ENCODE data around the gene PDE8B. TPM values are rescaled to one million over a fixed set of nuclear protein-coding genes. Genes with fewer than 3 reads are reported as not detected.

PDE8B gene
- total RNA-seq, 1 donor from 2014 or later, result 0.62 TPM

DNA sequence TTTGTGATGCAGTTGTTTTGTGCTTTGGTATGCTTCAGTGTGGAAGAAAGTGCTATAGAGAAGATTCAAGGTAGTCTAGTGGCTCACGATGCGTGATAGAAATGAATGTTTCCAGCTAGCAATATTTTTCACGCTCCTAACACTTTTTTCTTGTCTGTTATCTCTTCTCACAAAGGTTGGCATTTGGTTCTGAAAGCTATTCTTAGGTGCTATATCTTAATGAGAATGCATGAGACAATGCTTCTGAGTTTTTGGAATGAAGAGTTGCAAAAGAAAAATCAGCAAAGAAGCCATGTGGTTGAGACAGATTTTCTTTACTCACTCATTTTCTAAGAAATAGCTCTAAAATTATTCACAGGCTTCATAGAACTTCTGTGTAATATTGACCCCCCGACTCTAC is 122.6 kb downstream of the PDE8B start:
- DNase-seq, result no peak
- intact Hi-C loops (cut with DNase I), result no loop called here

DNA sequence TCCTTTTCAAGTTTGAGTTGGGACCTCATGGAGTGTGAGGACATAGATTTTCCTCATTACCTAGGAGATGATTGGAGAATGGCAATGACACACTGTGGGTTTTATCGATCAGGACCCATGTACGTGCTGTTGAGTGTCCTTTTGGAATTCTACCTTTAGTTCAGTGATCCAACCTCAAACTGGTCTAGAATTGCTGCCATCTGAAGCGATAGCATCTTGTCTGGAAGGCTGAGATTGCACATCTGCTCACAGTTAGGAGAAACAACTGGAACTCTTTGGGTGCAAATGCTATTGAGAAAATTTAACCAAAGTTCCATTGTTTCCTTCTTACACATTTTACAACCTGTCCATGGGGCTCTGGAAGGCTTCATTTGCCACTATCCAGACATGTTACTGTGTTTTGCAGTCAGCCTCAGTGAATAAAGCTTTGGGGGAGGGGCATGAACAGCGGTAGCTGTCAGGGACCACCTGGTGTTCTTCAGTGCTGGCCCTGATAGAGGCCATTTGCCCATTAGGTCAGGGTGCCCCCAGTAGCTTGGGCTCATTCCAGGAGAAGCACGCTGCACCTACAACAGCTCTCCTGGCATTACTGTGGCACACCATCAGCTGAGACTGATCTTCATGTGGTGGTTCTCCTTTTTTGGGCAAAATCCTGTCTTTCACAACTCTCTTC is 123.1 kb downstream of the PDE8B start:
- intact Hi-C loops (cut with DNase I), result no loop called here
- DNase-seq, result no peak
- ATAC-seq (ENCODE audit: poor library complexity), result no peak

More for the DNA sequence above, 122.6 kb downstream of the PDE8B start:
- no peak for ATAC-seq (ENCODE audit: poor library complexity)

DNA sequence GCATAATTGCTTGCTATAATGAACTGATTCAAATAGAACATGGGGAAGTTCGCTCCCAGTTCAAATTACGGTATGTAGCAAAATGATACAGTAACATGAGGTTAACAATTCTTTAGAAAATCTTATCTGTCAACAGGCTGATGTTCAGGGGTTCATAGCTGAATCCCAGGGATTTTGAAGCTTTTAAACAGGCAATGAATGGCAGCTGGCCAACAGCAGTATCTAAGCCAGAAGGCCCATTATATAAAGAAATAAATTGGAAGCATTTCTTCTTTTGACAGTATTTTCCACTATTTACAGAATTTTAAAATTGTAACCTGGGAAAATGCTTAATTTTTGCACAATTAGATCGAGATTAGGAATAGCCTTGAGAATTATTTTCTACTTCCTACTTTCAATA is 126.8 kb downstream of the PDE8B start:
- intact Hi-C loops (cut with DNase I), result no loop called here
- DNase-seq, result no peak
- no peak for ATAC-seq (ENCODE audit: poor library complexity)

DNA sequence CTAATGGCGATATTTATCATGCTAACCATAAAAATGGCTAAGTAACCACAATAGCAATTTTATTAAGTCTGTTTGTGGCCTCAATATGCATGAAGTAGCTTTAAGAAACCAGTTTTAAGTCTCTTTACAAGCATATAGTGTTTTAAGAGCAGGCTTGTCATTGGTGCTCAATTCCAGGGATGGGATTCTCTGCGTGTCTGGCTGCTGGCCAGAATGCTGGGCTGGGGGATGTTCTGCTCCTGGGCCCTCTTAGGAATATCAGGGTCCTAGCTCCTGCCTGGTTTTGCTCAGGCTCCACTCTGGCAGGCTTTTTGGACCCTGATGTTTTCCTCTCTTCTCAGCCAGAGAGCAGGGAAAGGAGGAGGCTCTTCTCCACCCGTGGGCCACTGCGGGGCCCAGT is 127.2 kb downstream of the PDE8B start:
- no peak for ATAC-seq (ENCODE audit: poor library complexity)
- intact Hi-C loops (cut with DNase I), result no loop called here

DNA sequence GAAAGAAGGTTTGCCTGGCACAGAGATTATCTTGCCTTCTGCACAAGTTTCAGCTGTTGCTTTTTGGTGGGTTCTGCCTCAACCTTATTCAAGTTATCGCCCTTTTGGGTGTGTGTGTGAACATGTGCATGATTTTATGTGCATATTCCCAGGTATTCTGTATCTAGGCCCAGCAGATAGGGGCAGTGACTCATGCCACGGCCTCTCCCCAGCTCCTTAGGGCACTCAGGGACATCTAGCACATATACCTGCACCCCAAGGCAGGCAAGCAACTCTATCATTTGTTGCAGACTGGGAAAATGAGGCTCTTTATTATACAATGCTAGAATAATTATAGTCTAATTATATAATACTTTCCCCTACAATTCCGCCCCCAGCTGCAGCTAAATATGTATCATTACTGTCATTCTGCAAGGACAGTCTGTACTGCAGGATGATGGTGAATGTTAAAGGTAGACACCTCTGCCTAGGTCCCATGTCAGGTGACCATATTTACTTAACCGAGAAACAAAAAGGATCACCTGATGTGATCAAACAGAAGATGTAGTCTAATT is 128.9 kb downstream of the PDE8B start:
- intact Hi-C loops (cut with DNase I), result no loop called here
- no peak for ATAC-seq (ENCODE audit: poor library complexity)
- no peak for DNase-seq

More for the DNA sequence above, 127.2 kb downstream of the PDE8B start:
- no peak for DNase-seq

DNA sequence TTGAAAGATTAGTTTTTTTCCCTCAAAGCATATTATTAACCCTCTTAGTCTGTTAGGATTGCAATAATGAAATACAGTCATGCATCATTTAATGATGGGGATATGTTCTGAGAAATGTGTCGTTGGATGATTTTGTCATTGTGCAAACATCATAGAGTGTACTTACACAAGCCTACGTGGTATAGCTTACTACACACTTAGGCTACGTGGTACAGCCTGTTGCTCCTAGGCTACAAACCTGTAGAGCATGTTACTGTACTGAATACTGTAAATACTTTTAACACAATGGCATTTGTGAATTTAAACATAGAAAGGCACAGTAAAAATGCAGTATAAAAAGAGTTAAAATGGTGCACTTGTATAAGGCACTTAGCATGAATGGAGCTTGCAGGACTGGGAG is 132.7 kb downstream of the PDE8B start:
- ATAC-seq (ENCODE audit: poor library complexity) (no peak), DNase-seq (no peak)
- intact Hi-C loops (cut with DNase I), result no loop called here

DNA sequence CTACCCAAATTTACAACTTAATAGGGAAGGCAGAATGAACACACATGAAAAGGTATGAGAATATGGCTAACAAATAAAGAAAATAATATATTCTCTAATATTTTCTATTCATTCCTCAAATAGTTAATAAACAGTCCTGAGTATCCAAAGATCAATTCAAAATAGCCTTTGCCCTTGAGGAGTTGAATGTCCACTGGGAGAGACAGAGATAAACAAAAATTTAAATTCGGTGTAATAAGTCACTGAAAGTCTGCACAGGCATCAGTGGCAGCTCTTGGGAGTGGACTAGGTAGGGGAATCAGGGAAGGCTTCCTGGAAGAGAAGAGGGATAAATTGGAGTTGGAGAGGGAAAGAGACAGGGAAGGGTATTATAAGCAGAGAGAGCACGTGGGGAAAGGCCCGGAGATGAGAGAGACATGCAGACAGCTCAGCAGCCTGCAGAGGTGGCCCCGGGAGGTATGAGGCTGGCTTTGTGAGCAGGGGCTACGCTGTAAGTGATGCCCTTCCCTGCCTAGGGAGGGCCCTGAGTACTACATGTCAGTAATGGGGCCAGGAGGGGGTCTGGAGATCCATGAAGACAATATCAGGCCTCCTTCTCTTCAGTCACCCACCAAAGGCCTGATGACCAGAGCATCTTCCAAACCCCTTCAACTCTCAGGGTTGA is 137.1 kb downstream of the PDE8B start:
- DNase-seq (no peak), ATAC-seq (ENCODE audit: poor library complexity) (no peak)
- intact Hi-C loops (cut with DNase I), result no loop called here

DNA sequence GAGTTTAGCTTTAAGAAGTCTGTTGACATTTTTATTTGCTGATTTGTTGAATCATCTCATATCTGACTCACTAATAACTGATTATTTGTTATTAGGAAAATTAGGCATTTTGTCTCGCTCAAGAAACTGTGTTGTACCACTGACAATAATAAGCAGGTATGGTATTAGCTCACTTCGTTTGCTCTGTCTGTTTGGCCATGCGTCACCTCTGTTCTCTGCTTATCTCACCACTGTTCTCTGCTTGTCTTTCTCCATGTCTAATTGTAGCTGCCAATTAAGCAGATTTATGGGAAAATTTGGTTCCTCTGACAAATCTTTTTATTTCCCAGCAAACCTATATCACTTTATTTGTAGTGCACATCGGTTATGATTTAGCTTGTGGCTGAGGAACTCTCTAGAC is 142.8 kb downstream of the PDE8B start:
- intact Hi-C loops (cut with DNase I), result no loop called here
- no peak for DNase-seq
- ATAC-seq (ENCODE audit: poor library complexity), result no peak

DNA sequence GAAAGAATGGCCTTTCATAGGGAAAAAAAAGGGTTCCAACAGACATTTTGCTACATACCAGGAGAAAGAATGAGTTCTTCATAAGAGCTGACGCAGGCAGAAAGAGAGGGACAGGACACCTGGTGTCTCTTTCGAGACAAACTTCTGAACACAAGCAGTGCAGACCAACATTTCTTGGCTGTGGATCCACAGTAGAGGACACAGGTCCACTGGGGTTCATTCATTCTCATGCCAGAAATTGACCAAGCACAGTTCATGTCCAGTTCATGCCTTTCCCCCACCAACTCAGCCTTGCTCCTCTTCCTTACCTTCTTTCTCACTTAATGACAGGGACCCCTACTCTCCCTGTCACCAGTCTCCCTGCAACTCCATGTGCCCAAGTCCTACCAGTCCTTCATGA is 144.0 kb downstream of the PDE8B start:
- ATAC-seq (ENCODE audit: poor library complexity) (no peak), DNase-seq (no peak)
- intact Hi-C loops (cut with DNase I), result no loop called here

DNA sequence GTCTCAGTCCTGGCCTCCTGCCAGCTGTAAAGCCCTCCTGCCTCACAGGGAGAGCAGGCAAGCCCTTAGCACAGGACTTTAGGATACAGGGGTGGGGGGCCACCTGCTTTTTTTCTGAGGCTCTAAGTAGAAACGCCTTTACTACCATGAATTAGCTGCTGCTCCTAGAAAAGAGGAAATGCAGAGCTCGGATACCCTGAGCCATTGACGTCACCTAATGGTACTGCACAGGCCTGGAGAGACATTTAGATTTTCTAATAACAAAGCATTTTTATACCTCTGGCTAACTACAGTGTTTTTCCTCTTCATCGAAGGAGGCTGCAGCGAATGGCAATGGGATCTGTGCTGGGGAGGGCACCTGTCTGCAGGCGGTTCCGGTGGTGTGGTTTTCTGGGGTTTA is 144.6 kb downstream of the PDE8B start:
- intact Hi-C loops (cut with DNase I), result no loop called here
- ATAC-seq (ENCODE audit: poor library complexity) (no peak), DNase-seq (no peak)

DNA sequence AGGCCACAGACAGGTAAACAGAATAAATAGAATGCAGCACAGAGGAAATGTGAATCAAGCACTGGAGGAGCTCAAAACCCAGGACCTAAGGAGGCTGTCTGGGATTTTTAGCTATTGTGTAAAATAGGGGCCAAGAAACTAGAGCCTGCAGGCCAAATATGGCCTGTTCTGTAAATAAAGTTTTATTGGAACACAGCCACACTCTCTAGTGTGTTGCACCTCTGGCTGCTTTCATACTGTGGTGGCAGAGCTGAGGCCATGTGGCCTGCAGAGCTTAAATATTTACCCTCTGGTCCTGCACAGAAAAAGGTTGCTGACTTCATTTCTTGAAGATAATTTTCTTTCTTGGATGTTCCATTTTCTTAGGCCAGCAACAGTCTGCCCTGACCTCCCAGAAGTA is 145.3 kb downstream of the PDE8B start:
- intact Hi-C loops (cut with DNase I), result no loop called here
- ATAC-seq (ENCODE audit: poor library complexity), result no peak
- DNase-seq, result no peak

DNA sequence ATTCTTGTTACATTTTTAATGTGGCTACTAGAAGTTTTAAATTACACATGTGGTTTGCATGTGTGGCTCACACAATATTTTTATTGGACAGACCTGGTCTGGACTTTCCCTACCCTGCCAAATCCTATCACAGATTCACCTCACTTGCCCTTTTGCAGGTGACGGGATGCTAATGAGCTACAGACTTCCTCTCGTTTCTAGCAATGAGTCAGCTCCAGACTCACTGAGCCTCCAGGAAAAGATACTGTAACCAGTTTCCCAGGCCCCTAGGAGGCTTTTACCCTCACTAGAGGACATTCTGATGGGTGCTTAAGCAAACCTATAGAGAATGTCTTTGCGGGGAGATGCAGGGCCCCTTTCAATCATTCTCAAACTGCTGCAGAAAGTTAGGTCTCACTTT is 146.3 kb downstream of the PDE8B start:
- ATAC-seq (ENCODE audit: poor library complexity) (no peak), DNase-seq (no peak)
- intact Hi-C loops (cut with DNase I), result no loop called here

DNA sequence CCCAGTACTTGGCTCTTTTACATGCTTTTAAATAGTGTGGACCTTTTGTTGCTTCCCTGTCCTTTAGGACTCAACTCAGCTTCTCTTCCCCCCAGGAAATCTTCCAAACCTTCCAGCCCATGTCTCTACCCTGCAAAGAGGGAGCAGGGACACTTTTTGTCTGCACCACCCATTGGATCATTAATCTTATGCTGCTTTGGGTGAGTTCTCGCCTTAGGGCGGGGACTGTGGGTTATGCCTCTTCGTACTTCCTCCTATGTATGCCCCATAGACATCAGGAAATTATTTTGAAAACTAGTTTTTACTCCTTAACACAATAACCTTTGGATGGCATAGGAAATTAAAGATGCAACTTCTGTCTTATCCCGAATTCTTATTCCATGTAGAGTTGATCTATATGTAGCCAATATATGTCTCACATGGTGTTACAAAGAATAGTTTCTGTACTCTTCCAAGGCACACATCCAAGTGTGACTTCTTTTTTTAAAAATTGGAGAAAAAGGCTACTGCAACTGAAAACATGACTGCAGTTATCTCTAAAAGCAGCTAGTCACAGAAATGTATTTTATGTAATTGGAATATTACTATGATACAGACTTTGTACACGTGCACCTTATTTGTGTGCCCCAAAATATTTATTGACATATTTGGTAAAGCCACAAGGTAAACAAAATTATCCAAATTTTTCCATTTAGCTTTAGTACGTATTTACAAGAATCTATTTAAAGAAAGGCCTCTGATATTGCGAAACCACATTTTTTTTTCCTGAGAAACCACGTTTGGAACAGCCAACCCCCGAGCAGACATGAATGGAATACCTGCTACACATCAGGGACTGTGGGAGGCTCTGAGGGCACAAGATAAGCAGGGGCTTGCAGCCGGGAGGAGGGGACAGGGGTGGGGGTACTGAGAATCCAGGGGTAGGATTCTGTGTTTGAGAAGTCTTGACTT is 148.1 kb downstream of the PDE8B start:
- intact Hi-C loops (cut with DNase I), result no loop called here
- ATAC-seq (ENCODE audit: poor library complexity) (no peak), DNase-seq (no peak)

DNA sequence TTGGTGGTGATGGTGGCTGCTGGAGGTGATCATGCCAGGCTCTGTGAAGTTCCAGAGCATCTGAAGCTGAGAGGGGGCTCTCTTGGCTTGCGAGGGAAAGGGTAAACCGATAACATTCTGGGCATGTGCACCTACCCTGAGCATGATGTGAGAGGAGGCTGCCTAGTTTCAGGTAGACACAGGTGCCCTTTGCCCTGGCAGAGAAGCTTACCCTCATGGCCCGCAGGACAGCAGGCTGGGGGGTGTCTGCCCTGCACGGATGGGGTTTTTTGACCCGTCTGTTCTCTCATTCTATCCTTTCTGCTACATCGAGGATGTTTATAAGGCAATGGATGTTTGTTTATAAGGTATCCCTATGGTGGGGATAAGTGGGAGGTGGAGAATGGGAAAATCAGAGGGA is 148.8 kb downstream of the PDE8B start:
- intact Hi-C loops (cut with DNase I), result no loop called here
- DNase-seq (no peak), ATAC-seq (ENCODE audit: poor library complexity) (no peak)

DNA sequence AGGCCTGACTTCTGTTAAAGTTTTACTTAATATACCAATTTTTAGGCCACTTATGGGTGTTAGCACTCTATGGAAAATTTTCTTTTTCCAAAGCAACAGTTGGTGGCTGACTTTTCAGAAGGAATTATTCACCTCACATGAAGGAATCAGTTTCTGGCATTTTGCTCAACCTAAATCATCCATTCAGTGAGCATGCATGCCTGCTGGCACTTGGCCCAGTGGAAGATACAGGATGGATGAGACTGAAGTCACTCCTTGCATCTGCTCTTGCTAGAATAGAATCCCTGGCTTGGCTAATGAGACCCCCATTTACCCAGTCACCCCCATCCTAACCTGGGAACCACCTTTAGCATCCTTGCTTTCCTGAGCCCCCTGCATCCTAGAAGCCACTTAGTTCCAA is 149.9 kb downstream of the PDE8B start:
- ATAC-seq (ENCODE audit: poor library complexity) (no peak), DNase-seq (no peak)
- intact Hi-C loops (cut with DNase I), result no loop called here

DNA sequence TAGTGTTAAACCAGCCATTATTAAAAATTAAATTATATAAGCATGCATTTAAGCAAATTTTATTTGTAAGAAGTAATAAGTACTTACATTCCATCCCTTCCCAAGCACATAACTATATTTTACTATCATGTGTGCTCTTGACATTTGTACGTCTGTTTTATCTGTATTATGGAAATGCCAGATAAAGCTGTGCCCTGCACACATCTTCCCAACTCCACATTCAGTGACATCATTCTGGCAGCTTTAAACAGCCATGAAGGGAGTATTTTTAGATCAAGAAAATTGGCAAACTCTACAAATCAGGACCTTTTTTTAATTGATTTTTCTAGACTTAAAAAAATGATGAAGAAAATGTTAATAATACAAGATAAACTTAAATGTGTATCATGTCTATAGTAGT is 150.5 kb downstream of the PDE8B start:
- DNase-seq (no peak), ATAC-seq (ENCODE audit: poor library complexity) (no peak)
- intact Hi-C loops (cut with DNase I), result no loop called here

DNA sequence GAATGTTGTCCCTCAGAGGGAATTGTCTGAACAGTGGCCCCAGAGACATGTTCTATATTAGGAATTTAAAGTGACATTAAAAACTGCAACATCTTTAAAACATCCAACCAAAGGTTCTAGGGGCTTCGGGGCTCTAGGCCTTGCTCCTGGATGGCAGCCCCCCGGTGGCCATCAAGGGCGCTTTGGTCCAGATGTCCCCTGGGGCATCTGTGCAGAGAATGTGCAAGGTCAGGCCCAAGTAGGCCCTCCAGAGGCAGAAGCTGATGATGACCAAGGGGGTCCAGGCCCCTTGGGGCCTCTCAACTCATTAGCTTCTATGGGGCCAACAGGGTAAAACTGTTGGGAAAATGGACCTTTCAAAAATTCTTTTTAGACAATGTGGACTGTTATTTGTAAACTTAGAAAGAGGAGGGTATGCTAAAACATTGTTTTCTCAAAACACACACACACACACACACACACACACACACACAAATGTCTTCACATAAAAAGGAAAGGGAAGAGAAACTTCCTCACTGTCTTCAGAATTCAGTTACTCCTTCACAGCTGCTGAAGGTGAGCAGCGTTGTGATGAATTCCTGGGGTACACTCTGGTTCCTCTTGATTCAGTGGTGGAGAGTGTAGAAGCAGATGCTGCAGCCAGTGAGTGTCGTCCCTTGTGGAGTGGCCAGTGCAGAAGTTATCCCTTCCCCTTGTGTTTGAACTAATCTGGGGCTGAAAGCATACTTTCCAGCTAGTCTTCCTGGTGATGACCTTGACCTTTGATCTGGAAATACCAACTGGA is 156.4 kb downstream of the PDE8B start:
- DNase-seq, result no peak
- no peak for ATAC-seq (ENCODE audit: poor library complexity)
- intact Hi-C loops (cut with DNase I), result no loop called here

DNA sequence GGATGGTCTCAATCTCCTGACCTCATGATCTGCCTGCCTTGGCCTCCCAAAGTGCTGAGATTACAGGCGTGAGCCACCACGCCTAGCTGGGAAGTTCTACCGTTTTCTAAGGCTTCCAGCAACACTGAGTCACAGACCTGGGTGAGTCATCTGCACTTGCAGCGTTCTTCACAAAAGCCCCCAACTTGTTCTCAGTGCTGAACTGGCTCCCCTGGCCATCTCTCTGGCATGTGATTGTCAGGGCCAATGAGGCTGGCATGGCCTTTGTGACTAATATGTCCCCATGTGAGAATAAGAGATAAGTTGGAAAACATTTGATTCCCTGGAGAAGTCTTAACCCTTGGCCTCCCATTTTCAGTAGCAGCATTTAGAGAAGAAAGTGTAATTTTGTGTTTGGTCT is 157.3 kb downstream of the PDE8B start:
- ATAC-seq (ENCODE audit: poor library complexity), result no peak
- intact Hi-C loops (cut with DNase I), result no loop called here

DNA sequence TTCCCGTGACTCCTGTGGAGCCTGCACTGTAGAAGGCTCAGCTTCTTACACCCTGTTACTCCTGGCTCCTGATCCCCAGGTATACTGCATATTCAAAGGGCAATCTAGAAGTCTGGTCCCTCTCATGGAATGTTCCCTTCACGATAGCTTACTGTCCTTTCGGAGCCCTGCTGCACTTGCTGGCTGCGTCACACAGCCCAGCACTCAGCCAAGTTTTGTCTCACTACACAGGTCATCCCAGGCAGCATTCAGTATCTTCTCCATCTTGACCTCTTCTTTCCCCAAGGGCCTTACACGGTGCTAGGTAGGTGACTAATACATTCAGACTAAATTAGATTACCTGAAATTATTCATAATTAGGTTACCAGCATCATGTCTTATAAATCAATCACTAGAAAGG is 157.9 kb downstream of the PDE8B start:
- ATAC-seq (ENCODE audit: poor library complexity) (peak; percentile 15), DNase-seq (no peak)
- intact Hi-C loops (cut with DNase I), result no loop called here

More for the DNA sequence above, 157.3 kb downstream of the PDE8B start:
- no peak for DNase-seq
